Measurements from ENCODE around the gene PRR33. TPM values are rescaled to one million over a fixed set of nuclear protein-coding genes. Genes with fewer than 3 reads are reported as not detected.
A peak's percentile ranks its signal among the peaks of the same experiment; 100 is the strongest.

Gene PRR33
- total and polyA plus RNA-seq, 10 of the 15 experiments (the other 5 are each of a cell fraction or from before 2014, with no cell fraction given) = 0.02 to 1.0 (median 0.38) TPM; not detected in 6

- Histone ChIP-seq H3K9ac (ENCODE audit: control insufficient read depth, insufficient read depth, low read length) (no peak overlapping the region), H4K20me1 (ENCODE audit: control insufficient read depth, insufficient read depth) (no peaks in the 10 kb centered on the region), H3K27me3 (replicated peaks in 1 of 2; ENCODE audit: control insufficient read depth in 2 of 2, insufficient read depth in 2 of 2, low read length in 1 of 2) (no peaks in the 10 kb centered on the region; a peak in 1 of 4 replicates), H3K9me3 (replicated peaks; ENCODE audit: control insufficient read depth, insufficient read depth, low read length) (no peaks in the 10 kb centered on the region), H3K36me3 (ENCODE audit: control insufficient read depth in 2 of 2, insufficient read depth in 2 of 2, low read length in 1 of 2) (peaks cover 9 to 17% of the 10 kb centered on the region in 2 experiments; a peak in 3 of 4 replicates), H2AFZ (ENCODE audit: control insufficient read depth, low read depth, low read length) (no peak overlapping the region), H3K27ac (ENCODE audit: control insufficient read depth, insufficient read depth) (no peak overlapping the region), H3K4me1 (ENCODE audit: control insufficient read depth, insufficient read depth, low read length) (no peaks in the 10 kb centered on the region), H3K4me2 (ENCODE audit: control insufficient read depth, insufficient read depth) (no peak overlapping the region), H3K79me2 (ENCODE audit: control insufficient read depth, insufficient read depth, low read length) (no peaks in the 10 kb centered on the region), H3K4me3 (no peak overlapping the region)
- ChIA-PET CTCF (no interaction called here), POLR2A (no interaction called here), SMC1A (ENCODE audit: uncharacterized antibody, unreplicated experiment) (no interaction called here), RAD21 (ENCODE audit: unreplicated experiment) (no interaction called here)
- intact Hi-C loops (cut with micrococcal nuclease; ENCODE audit: unreplicated experiment) = no loop called here
- TF ChIP-seq PML (IDR thresholded peaks at IDR 0.05; ENCODE audit: low read length) (peak; percentile 35; the same call in 1 of the 2 replicates), ESRRA (IDR thresholded peaks at IDR 0.05; ENCODE audit: low read length) (no peak), MLLT1 (IDR thresholded peaks at IDR 0.05) (no peak)
- BruUV-seq (replicated peaks) = no TSS peak
- WGBS (ENCODE audit: insufficient coverage, insufficient replicate concordance, low lambda C conversion rate, missing lambda C conversion rate) = 63% methylated on average over 5 of the region's 5 CpGs
- in situ Hi-C loops (cut with MboI) = no loop called here
- FAIRE-seq (no peak), ATAC-seq (no peak), DNase-seq (ENCODE audit: low read depth, low spot score) (no peak)
These were observed 863 bp upstream of the PRR33 start for GRCh38 chr11:1892558-1892957.

- Histone ChIP-seq H2AFZ (ENCODE audit: control insufficient read depth, low read depth, low read length) (no peak overlapping the region), H3K9ac (ENCODE audit: control insufficient read depth, insufficient read depth, low read length) (no peak overlapping the region), H3K36me3 (ENCODE audit: control insufficient read depth in 2 of 2, insufficient read depth in 2 of 2, low read length in 1 of 2) (peaks cover 12 to 21% of the 10 kb centered on the region in 2 experiments; a peak in 3 of 4 replicates), H3K4me3 (no peak overlapping the region), H4K20me1 (ENCODE audit: control insufficient read depth, insufficient read depth) (no peaks in the 10 kb centered on the region), H3K27ac (ENCODE audit: control insufficient read depth, insufficient read depth) (no peak overlapping the region), H3K4me2 (ENCODE audit: control insufficient read depth, insufficient read depth) (no peak overlapping the region), H3K79me2 (ENCODE audit: control insufficient read depth, insufficient read depth, low read length) (no peaks in the 10 kb centered on the region), H3K9me3 (replicated peaks; ENCODE audit: control insufficient read depth, insufficient read depth, low read length) (no peaks in the 10 kb centered on the region), H3K27me3 (replicated peaks in 1 of 2; ENCODE audit: control insufficient read depth in 2 of 2, insufficient read depth in 2 of 2, low read length in 1 of 2) (no peaks in the 10 kb centered on the region; a peak in 1 of 4 replicates), H3K4me1 (ENCODE audit: control insufficient read depth, insufficient read depth, low read length) (no peaks in the 10 kb centered on the region)
- no peak for DNase-seq (ENCODE audit: low read depth, low spot score)
- RAD21 ChIA-PET (ENCODE audit: unreplicated experiment) = no interaction called here
- POLR2A ChIA-PET = no interaction called here
- intact Hi-C loops (cut with micrococcal nuclease; ENCODE audit: unreplicated experiment) (no loop called here), in situ Hi-C loops (cut with MboI) (no loop called here)
- CTCF ChIA-PET = interaction anchor here (0.7 kb wide), 1 partner anchor 413 kb away, joined by 3 read pairs; no protein-coding TSS in a partner anchor
- no peak for FAIRE-seq
- SMC1A ChIA-PET (ENCODE audit: uncharacterized antibody, unreplicated experiment) = no interaction called here
- TF ChIP-seq YBX1 (IDR thresholded peaks at IDR 0.05) (no peak), YY1 (IDR thresholded peaks at IDR 0.05; ENCODE audit: low read depth, low read length) (0 out of 2 replicates have a peak, but pooled peaks have one; percentile 11), ZNF24 (IDR thresholded peaks at IDR 0.05) (no peak), ZNF592 (IDR thresholded peaks at IDR 0.05) (no peak), IKZF1 (conservative IDR thresholded peaks at IDR 0.05) (no peak)
- WGBS (ENCODE audit: insufficient coverage, insufficient replicate concordance, low lambda C conversion rate, missing lambda C conversion rate) = 93% methylated on average over 7 of the region's 7 CpGs
- TSS peak; percentile 69 for BruUV-seq (replicated peaks)
- peak; percentile 8; the same call in 1 of the 3 replicates for ATAC-seq
These were observed 421 bp upstream of the PRR33 start for GRCh38 chr11:1892116-1892515.
